Activated naive CD4-positive, alpha-beta T cell treated with anti-CD3 and anti-CD28 coated beads, Interleukin-2, amount 50 U/mL, for 24 hours (primary cell): ENCODE results near the gene PRDX1.
"Not testable (repeated sequence)": the region's sequence is repeated elsewhere in the genome, so short reads cannot be mapped to it uniquely, and the experiment has no call there.

Source experiments
- H3K27ac Mint-ChIP-seq: one replicate; pipeline ENCODE4 v1.8.0; 2021; ENCODE audit warnings: mild to moderate bottlenecking, mixed read lengths
- H3K27me3 Mint-ChIP-seq: one replicate; pipeline ENCODE4 v1.8.0; 2021; ENCODE audit warnings: mixed read lengths
- H3K36me3 Mint-ChIP-seq: one replicate; pipeline ENCODE4 v1.8.0; 2021; ENCODE audit warnings: mixed read lengths
- H3K4me1 Mint-ChIP-seq: one replicate; pipeline ENCODE4 v1.8.0; 2021; ENCODE audit warnings: mixed read lengths
- H3K4me3 Mint-ChIP-seq: one replicate; pipeline ENCODE4 v1.8.0; 2021; ENCODE audit warnings: mild to moderate bottlenecking, mixed read lengths
- H3K9me3 Mint-ChIP-seq: one replicate; pipeline ENCODE4 v1.8.0; 2021; ENCODE audit warnings: mixed read lengths

The PRDX1 gene

DNA sequence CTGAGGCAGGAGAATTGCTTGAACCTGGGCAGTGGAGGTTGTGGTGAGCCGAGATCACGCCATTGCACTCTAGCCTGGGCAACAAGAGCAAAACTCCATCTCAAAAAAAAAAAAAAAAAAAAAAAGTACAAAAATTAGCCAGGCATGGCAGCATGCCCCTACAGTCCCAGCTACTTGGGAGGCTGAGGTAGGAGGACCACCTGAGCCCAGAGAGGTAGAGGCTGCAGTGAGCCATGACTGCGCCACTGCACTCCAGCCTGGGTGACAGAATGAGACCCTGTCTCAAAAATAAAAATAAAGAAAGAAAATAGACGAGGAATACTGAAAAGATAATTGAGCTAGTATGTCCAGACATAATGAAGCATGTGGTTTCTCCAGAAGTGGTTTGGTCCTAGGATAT is 3.3 kb downstream of the PRDX1 start:
- Mint-ChIP-seq H3K4me1 (peaks cover 46% of the 10 kb centered on the region), H3K36me3 (peaks cover 12% of the 10 kb centered on the region), H3K27ac (peak overlapping the region; percentile 62)

GRCh38 chr1:45516465-45516864 is 5.2 kb downstream of the PRDX1 start:
- Mint-ChIP-seq H3K36me3 (peaks cover 15% of the 10 kb centered on the region), H3K4me3 (no peak overlapping the region), H3K27ac (no peak overlapping the region), H3K9me3 (no peaks in the 10 kb centered on the region), H3K27me3 (no peaks in the 10 kb centered on the region), H3K4me1 (peaks cover 30% of the 10 kb centered on the region)

More for the DNA sequence above, 3.3 kb downstream of the PRDX1 start:
- not testable (repeated sequence) for H3K27me3 Mint-ChIP-seq, H3K9me3 Mint-ChIP-seq
- H3K4me3 Mint-ChIP-seq: peak overlapping the region; percentile 97

DNA sequence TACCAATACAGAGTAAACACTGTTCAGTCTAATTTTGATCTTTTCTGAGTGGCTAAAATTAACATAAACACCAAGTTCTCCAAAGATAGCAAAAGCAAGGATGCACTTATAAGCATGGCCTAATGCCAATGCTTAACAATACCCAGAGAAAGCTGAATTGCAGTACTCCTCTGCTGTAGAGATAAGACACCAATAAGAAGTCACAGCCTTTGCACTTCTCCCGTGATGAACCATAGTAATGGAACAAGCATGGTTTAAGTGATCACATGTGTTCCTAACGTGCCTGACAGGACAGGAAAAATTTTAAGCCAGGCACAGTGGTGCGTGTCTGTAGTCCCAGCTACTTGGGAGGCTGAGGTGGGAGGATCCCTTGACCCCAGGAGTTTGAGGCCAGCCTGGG is 5.6 kb downstream of the PRDX1 start:
- Mint-ChIP-seq H3K27ac (no peak overlapping the region), H3K4me3 (no peak overlapping the region), H3K36me3 (peaks cover 17% of the 10 kb centered on the region), H3K27me3 (no peaks in the 10 kb centered on the region), H3K4me1 (peaks cover 30% of the 10 kb centered on the region), H3K9me3 (no peaks in the 10 kb centered on the region)

GRCh38 chr1:45513532-45514260 is 8.0 kb downstream of the PRDX1 start:
- Mint-ChIP-seq H3K4me1 (peaks cover 22% of the 10 kb centered on the region), H3K36me3 (peaks cover 19% of the 10 kb centered on the region)
- H3K27ac Mint-ChIP-seq, H3K4me3 Mint-ChIP-seq, H3K9me3 Mint-ChIP-seq, H3K27me3 Mint-ChIP-seq: not testable (repeated sequence)

DNA sequence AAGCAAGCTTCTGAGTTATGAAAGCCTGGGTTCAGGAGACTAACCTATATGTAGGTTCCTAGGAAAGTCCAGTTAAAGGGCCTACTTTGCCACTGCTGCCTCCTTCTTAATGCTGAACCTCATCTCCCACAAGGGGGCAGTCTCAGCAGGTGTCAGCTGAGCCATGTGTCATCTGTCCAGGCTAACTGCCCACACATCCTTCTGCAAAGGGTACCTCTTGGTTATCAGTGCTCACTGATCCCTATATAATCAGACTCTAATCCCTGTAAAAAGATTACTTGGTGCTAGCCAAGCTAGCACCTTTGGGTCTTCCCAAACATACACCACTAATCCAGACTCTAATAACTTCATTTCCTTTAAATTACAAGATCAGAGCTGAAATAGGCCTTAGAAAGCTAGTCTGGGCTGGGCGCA is 9.0 kb downstream of the PRDX1 start:
- Mint-ChIP-seq H3K4me3 (no peak overlapping the region), H3K36me3 (peaks cover 19% of the 10 kb centered on the region), H3K27me3 (no peaks in the 10 kb centered on the region), H3K9me3 (no peaks in the 10 kb centered on the region), H3K4me1 (peaks cover 19% of the 10 kb centered on the region), H3K27ac (no peak overlapping the region)

GRCh38 chr1:45510972-45511527 is 10.6 kb downstream of the PRDX1 start:
- H3K27ac Mint-ChIP-seq: peak overlapping the region; percentile 68

DNA sequence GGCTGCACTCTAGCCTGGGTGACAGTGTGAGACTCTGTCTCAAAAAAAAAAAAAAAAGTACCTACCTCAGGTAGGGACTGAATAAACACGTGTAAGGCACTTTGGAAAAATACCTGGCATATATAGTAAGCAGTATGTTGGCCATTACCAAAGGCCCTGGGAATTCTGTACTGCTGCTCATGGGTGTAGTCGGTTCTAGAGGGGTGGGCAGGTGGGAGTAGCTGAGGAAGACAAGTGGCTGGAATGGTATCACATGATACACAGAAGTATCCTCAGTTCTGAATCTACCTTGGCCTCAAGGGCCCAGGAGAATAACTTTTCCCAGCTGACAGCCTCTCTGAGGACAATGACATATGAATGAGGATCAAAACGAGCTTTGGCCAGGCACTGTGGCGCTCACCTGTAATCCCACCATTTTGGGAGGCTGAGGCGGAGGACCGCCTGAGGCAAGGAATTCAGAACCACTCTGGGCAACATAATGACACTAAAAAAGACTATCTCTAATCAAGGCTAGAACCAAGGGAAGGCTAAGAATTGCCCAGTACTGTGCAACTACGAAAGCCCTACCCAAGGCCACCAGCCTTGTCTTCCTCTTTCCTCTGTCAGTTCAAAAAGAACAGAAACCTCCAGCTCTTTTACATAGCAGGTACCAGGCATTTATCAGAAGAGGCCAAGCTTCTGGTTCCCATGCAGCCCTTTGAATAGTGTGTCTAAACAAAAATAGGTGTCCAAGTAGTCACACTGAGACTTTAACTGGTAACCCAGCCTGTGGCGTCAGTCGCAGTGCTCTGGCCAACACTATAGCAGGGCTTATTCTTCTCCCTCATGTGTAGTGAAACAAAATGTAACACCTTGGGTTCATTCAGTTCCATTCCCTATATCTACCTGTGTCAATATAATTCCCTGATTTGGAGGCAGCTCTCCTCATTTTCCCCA is 11.4 kb downstream of the PRDX1 start:
- Mint-ChIP-seq H3K9me3 (no peaks in the 10 kb centered on the region), H3K4me1 (peaks cover 3% of the 10 kb centered on the region), H3K27ac (peak overlapping the region; percentile 84), H3K4me3 (no peak overlapping the region), H3K27me3 (no peaks in the 10 kb centered on the region), H3K36me3 (peaks cover 13% of the 10 kb centered on the region)

More at GRCh38 chr1:45510972-45511527, 10.6 kb downstream of the PRDX1 start:
- Mint-ChIP-seq H3K36me3 (peaks cover 17% of the 10 kb centered on the region), H3K4me1 (peaks cover 10% of the 10 kb centered on the region), H3K4me3 (no peak overlapping the region), H3K27me3 (no peaks in the 10 kb centered on the region), H3K9me3 (no peaks in the 10 kb centered on the region)

GRCh38 chr1:45508295-45509151 is 13.2 kb downstream of the PRDX1 start:
- H3K4me3 Mint-ChIP-seq: no peak overlapping the region
- no peaks in the 10 kb centered on the region for H3K9me3 Mint-ChIP-seq

GRCh38 chr1:45507893-45508292 is 13.8 kb downstream of the PRDX1 start:
- no peak overlapping the region for H3K4me3 Mint-ChIP-seq
- no peaks in the 10 kb centered on the region for H3K9me3 Mint-ChIP-seq
- peak overlapping the region; percentile 43 for H3K27ac Mint-ChIP-seq

More at GRCh38 chr1:45508295-45509151, 13.2 kb downstream of the PRDX1 start:
- no peaks in the 10 kb centered on the region for H3K27me3 Mint-ChIP-seq
- H3K27ac Mint-ChIP-seq: no peak overlapping the region
- H3K36me3 Mint-ChIP-seq: peaks cover 8% of the 10 kb centered on the region
- H3K4me1 Mint-ChIP-seq: peaks cover 3% of the 10 kb centered on the region

GRCh38 chr1:45507195-45507594 is 14.5 kb downstream of the PRDX1 start:
- Mint-ChIP-seq H3K27me3 (no peaks in the 10 kb centered on the region), H3K4me3 (no peak overlapping the region), H3K27ac (no peak overlapping the region), H3K9me3 (no peaks in the 10 kb centered on the region), H3K36me3 (peaks cover 6% of the 10 kb centered on the region), H3K4me1 (peaks cover 3% of the 10 kb centered on the region)

More at GRCh38 chr1:45507893-45508292, 13.8 kb downstream of the PRDX1 start:
- Mint-ChIP-seq H3K36me3 (peaks cover 8% of the 10 kb centered on the region), H3K27me3 (no peaks in the 10 kb centered on the region), H3K4me1 (peaks cover 3% of the 10 kb centered on the region)

DNA sequence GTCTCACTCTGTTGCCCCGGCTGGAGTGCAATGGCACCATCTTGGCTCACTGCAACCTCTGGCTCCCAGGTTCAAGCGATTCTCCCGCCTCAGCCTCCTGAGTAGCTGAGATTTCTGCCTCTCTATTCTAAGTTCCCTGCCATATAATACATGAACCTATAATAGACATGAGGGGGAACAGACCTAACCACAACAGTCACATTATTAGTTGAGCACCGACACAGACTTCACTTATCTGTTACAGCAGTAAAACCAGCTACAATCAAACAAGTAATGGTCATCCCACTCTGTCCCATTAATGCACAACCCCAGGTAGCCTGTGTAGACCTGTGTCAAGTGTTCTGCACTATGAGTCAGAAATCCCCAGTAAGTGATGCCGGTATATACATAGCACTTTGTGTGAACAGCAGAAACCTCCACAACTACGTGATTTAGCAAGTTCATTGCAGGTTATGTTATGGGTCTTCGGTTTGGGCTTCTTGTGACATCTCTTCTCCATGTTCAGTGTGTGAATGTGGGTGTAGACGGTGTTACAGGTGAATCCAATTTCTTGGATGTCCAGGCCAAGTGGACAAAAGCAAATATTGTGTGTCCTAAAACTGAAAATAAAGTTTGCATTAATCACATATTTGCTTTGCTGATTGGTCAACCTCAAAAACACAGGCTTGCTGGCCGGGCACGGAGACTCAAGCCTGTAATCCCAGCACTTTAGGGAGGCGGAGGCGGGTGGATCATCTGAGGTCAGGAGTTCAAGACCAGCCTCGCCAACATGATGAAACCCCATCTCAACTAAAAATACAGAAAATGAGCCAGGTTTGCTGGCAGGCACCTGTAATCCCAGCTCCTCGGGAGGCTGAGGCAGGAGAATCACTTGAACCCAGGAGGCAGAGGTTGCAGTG is 18.0 kb downstream of the PRDX1 start:
- Mint-ChIP-seq H3K9me3 (no peaks in the 10 kb centered on the region), H3K36me3 (no peaks in the 10 kb centered on the region), H3K4me3 (no peak overlapping the region), H3K27ac (no peak overlapping the region), H3K27me3 (no peaks in the 10 kb centered on the region), H3K4me1 (peaks cover 33% of the 10 kb centered on the region)

DNA sequence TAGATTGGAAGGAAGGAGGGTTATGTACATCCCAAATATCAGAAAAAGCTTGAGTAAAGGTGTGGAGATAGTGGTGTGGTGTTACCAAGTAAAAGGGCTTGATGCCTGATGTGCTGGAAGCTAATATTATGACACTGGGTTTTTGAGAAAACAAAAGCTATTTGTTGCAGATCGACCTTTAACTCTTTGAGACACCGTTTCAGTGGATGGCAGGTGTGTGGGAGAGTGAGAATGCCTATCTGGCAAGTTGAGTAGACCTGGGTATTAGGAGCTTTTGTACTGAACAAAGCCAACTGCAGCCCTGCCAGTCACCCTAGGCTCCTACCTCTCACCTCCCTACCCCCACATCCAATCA is 20.2 kb downstream of the PRDX1 start:
- Mint-ChIP-seq H3K27me3 (no peaks in the 10 kb centered on the region), H3K4me3 (peak overlapping the region; percentile 96), H3K27ac (no peak overlapping the region), H3K36me3 (no peaks in the 10 kb centered on the region), H3K4me1 (peaks cover 35% of the 10 kb centered on the region), H3K9me3 (no peaks in the 10 kb centered on the region)

- Mint-ChIP-seq H3K4me1 (peaks cover 35% of the 10 kb centered on the region), H3K27me3 (no peaks in the 10 kb centered on the region), H3K4me3 (peak overlapping the region; percentile 96), H3K27ac (peak overlapping the region; percentile 95), H3K36me3 (peaks cover 2% of the 10 kb centered on the region), H3K9me3 (no peaks in the 10 kb centered on the region)
Measured at GRCh38 chr1:45499415-45499769, 22.3 kb downstream of the PRDX1 start.

GRCh38 chr1:45498279-45498678 is 23.4 kb downstream of the PRDX1 start:
- no peaks in the 10 kb centered on the region for H3K9me3 Mint-ChIP-seq
- peaks cover 36% of the 10 kb centered on the region for H3K4me1 Mint-ChIP-seq
- H3K27me3 Mint-ChIP-seq: no peaks in the 10 kb centered on the region
- H3K36me3 Mint-ChIP-seq: peaks cover 2% of the 10 kb centered on the region
- no peak overlapping the region for H3K27ac Mint-ChIP-seq
- peak overlapping the region; percentile 96 for H3K4me3 Mint-ChIP-seq
